HG03378 (cell line): ENCODE results near the gene ZNF284.

ENCODE experiments used
- ATAC-seq: cut with Tn5 transposase; IDR thresholded peaks from one replicate; pipeline ENCODE4 v1.9.1; 2021; ENCODE audit warnings: mild to moderate bottlenecking, moderate library complexity; ENCODE audit not compliant: unreplicated experiment

Gene ZNF284

GRCh38 chr19:44071824-44072542 lies at the start of gene ZNF284:
Gene ZNF284 (plus strand): TSS chr19:44072159. CDS start chr19:44076390, 4,231 bp downstream.
- ATAC-seq, result peak; percentile 87

- no peak for ATAC-seq
These were observed 47.1 kb upstream of the ZNF284 start for GRCh38 chr19:44024900-44025216.

- ATAC-seq, result peak; percentile 89
These were observed 46.6 kb upstream of the ZNF284 start, which contains the start of gene ZNF222 for GRCh38 chr19:44025217-44025936. Gene ZNF222 (plus strand): TSS chr19:44025379. CDS start chr19:44025437, 58 bp downstream.

- ATAC-seq, result no peak
These were observed 45.3 kb upstream of the ZNF284 start for GRCh38 chr19:44026622-44027021.

- no peak for ATAC-seq
These were observed 39.9 kb upstream of the ZNF284 start for GRCh38 chr19:44032001-44032610.

- no peak for ATAC-seq
These were observed 29.8 kb upstream of the ZNF284 start for GRCh38 chr19:44042147-44042546.

- peak; percentile 9 for ATAC-seq
These were observed 21.0 kb upstream of the ZNF284 start for GRCh38 chr19:44050740-44051649.

GRCh38 chr19:44051650-44052402 lies 20.1 kb upstream of the ZNF284 start, which contains the start of gene ZNF223:
Gene ZNF223 (plus strand): TSS chr19:44052036. CDS start chr19:44055177, 3,141 bp downstream.
- ATAC-seq, result peak; percentile 56

GRCh38 chr19:44055870-44056269 lies 16.1 kb upstream of the ZNF284 start:
- no peak for ATAC-seq

GRCh38 chr19:44059229-44059628 lies 12.7 kb upstream of the ZNF284 start:
- ATAC-seq, result no peak

- no peak for ATAC-seq
These were observed 10.9 kb upstream of the ZNF284 start for GRCh38 chr19:44061038-44061437.

- ATAC-seq, result no peak
These were observed 5.7 kb upstream of the ZNF284 start for GRCh38 chr19:44066305-44066704.

GRCh38 chr19:44069415-44069814 lies 2.5 kb upstream of the ZNF284 start:
- ATAC-seq, result no peak

- no peak for ATAC-seq
These were observed 813 bp downstream of the ZNF284 start for GRCh38 chr19:44072543-44073401.

GRCh38 chr19:44076325-44076724 lies 4.4 kb downstream of the ZNF284 start:
- ATAC-seq, result no peak

GRCh38 chr19:44092108-44092507 lies 20.1 kb downstream of the ZNF284 start:
- ATAC-seq, result no peak

- ATAC-seq, result peak; percentile 72
These were observed 22.2 kb downstream of the ZNF284 start, which contains the start of gene ZNF224 for GRCh38 chr19:44093931-44094765. Gene ZNF224 (plus strand): TSS chr19:44094361. CDS start chr19:44097874, 3,513 bp downstream.

GRCh38 chr19:44107751-44108150 lies 35.8 kb downstream of the ZNF284 start:
- no peak for ATAC-seq
